ENCODE measurements around the gene EVA1C. TPM values are rescaled to one million over a fixed set of nuclear protein-coding genes. Genes with fewer than 3 reads are reported as not detected.

The EVA1C gene
- total RNA-seq, 1 experiment from 2014 or later, result 16.1 TPM

- TF ChIP-seq CTCF (conservative IDR thresholded peaks at IDR 0.05; ENCODE audit: low read depth, low read length) (peak; percentile 76), EZH2phosphoT487 (IDR thresholded peaks at IDR 0.05; ENCODE audit: borderline replicate concordance, low read length) (no peak)
- ChIA-PET CTCF (interaction anchor here (0.8 to 2.2 kb wide), 3 partner anchors 61 to 186 kb away, joined by 3 to 24 read pairs (median 4); no protein-coding TSS in a partner anchor), POLR2A (ENCODE audit: unreplicated experiment) (interaction anchor here (0.7 kb wide), 1 partner anchor 174 kb away, joined by 5 read pairs; no protein-coding TSS in a partner anchor)
- DNase-seq (peak; percentile 61), ATAC-seq (no peak)
- intact Hi-C loops (cut with micrococcal nuclease), result loop anchor here (1.0 to 10.0 kb wide), 6 partner anchors 63 to 360 kb away; partner anchors contain the start of gene PAXBP1
- H3K4me3 ChIP-seq (ENCODE audit: low read length), result peak overlapping the region; percentile 90
- H2AFZ ChIP-seq (ENCODE audit: low read length), result no peak overlapping the region
- no peak overlapping the region; the same call in 1 of the 2 replicates for H3K9ac ChIP-seq (ENCODE audit: low read length)
- no peaks in the 10 kb centered on the region for H3K27me3 ChIP-seq (ENCODE audit: low read length)
- H4K20me1 ChIP-seq (ENCODE audit: low read length), result no peaks in the 10 kb centered on the region
- no TSS peak for BruUV-seq (replicated peaks)
- H3K9me3 ChIP-seq (ENCODE audit: low read length), result no peaks in the 10 kb centered on the region
- peak overlapping the region; percentile 65 for H3K27ac ChIP-seq (ENCODE audit: low read length)
- peaks cover 28% of the 10 kb centered on the region for H3K4me1 ChIP-seq (ENCODE audit: insufficient read depth, low read length)
- no peaks in the 10 kb centered on the region for H3K36me3 ChIP-seq (ENCODE audit: low read depth, low read length)
- H3F3A ChIP-seq (ENCODE audit: low read length, unreplicated experiment), result peaks cover 7% of the 10 kb centered on the region
- no peaks in the 10 kb centered on the region for H3K9me2 ChIP-seq (replicated peaks; ENCODE audit: low read length)
- H3K4me2 ChIP-seq (ENCODE audit: low read length), result peak overlapping the region; percentile 99
- H3K79me2 ChIP-seq (ENCODE audit: low read length), result peaks cover 55% of the 10 kb centered on the region
Measured at GRCh38 chr21:32414579-32415358, 2.3 kb downstream of the EVA1C start.

GRCh38 chr21:32415451-32416398 lies 3.2 kb downstream of the EVA1C start:
- no peaks in the 10 kb centered on the region for H3K27me3 ChIP-seq (ENCODE audit: low read length)
- H3K9me3 ChIP-seq (ENCODE audit: low read length), result no peaks in the 10 kb centered on the region
- no peaks in the 10 kb centered on the region for H3K9me2 ChIP-seq (replicated peaks; ENCODE audit: low read length)
- no peak overlapping the region for H3K9ac ChIP-seq (ENCODE audit: low read length)
- ChIA-PET POLR2A (ENCODE audit: unreplicated experiment) (interaction anchor here (0.7 kb wide), 2 partner anchors 48 to 173 kb away, joined by 5 to 6 read pairs; no protein-coding TSS in a partner anchor), CTCF (interaction anchor here (0.8 to 2.2 kb wide), 2 partner anchors 60 to 185 kb away, joined by 4 to 24 read pairs; no protein-coding TSS in a partner anchor)
- peaks cover 28% of the 10 kb centered on the region for H3K4me1 ChIP-seq (ENCODE audit: insufficient read depth, low read length)
- no peaks in the 10 kb centered on the region for H4K20me1 ChIP-seq (ENCODE audit: low read length)
- peaks cover 55% of the 10 kb centered on the region for H3K79me2 ChIP-seq (ENCODE audit: low read length)
- no peak overlapping the region for H2AFZ ChIP-seq (ENCODE audit: low read length)
- no peaks in the 10 kb centered on the region for H3K36me3 ChIP-seq (ENCODE audit: low read depth, low read length)
- no TSS peak for BruUV-seq (replicated peaks)
- peaks cover 7% of the 10 kb centered on the region for H3F3A ChIP-seq (ENCODE audit: low read length, unreplicated experiment)
- intact Hi-C loops (cut with micrococcal nuclease), result loop anchor here (2.0 to 10.0 kb wide), 2 partner anchors 83 to 359 kb away; partner anchors contain the start of gene PAXBP1
- no peak for ATAC-seq
- H3K4me2 ChIP-seq (ENCODE audit: low read length), result no peak overlapping the region
- TF ChIP-seq CTCF (conservative IDR thresholded peaks at IDR 0.05; ENCODE audit: low read depth, low read length) (no peak), EZH2 (IDR thresholded peaks at IDR 0.05; ENCODE audit: low read length, unreplicated experiment) (no peak)
- H3K27ac ChIP-seq (ENCODE audit: low read length), result no peak overlapping the region
- no peak overlapping the region for H3K4me3 ChIP-seq (ENCODE audit: low read length)
- no peak for DNase-seq
